HCT116 (cell line): Measurements from ENCODE around the gene ANKRD55. TPM values are rescaled to one million over a fixed set of nuclear protein-coding genes. Genes with fewer than 3 reads are reported as not detected.

ENCODE experiments used
- ATAC-seq: fragments of 200-7000 bp; cut with Tn5 transposase; 2 replicates; pipeline ENCODE4 v1.9.1; 2020; ENCODE audit warnings: mild to moderate bottlenecking, moderate library complexity
- BruUV-seq: library from RNA; stranded (reverse); fragments of 400-500 nt; replicated peaks from 2 replicates; lab custom pipeline; 2021; lab: Mats Ljungman, UMichigan
- CTCF ChIA-PET: fragments of 300-600 bp; sonication (Branson Sonifier 250); formaldehyde crosslinking; loops from one replicate; lab custom pipeline; 2021; ENCODE audit warnings: antibody characterized with exemption; lab: Charles Lee
- POLR2A ChIA-PET: fragments of 300-600, 350-600 bp; sonication (Branson Sonifier 250); formaldehyde crosslinking; loops from one replicate; lab custom pipeline; 2021; ENCODE audit warnings: antibody characterized with exemption; lab: Charles Lee
- RAD21 ChIA-PET, 2 experiments: fragments of 300-600 bp; sonication (Branson Sonifier 250); formaldehyde crosslinking; loops; one replicate each; lab custom pipeline; 2023; ENCODE audit warnings: low total read pairs in 2 of 2; ENCODE audit not compliant: uncharacterized antibody in 2 of 2, unreplicated experiment in 2 of 2, low non-redundant PET in 1 of 2; lab: Charles Lee
- DNase-seq: peaks from one replicate; pipeline ENCODE4 v3.0.0-alpha.2; 2010; ENCODE audit warnings: low read depth, low spot score
- H2AFZ ChIP-seq: fragments of 200-600 bp; shearing (Covaris generic), sonication (generic); 2 replicates; pipeline ENCODE4 v1.6.1; 2017; ENCODE audit warnings: low read depth, mixed run types, mixed read lengths, antibody characterized with exemption, low read length; ENCODE audit not compliant: poor library complexity, severe bottlenecking
- H3K27ac ChIP-seq: 2 replicates; pipeline ENCODE4 v1.5.1; 2012; ENCODE audit warnings: low read depth, low read length
- H3K27me3 ChIP-seq: fragments of 200-600 bp; sonication (generic); 2 replicates; pipeline ENCODE4 v1.6.1; 2016; ENCODE audit warnings: mixed run types, low read length, mixed read lengths; ENCODE audit not compliant: insufficient read depth
- H3K36me3 ChIP-seq, 2 experiments: fragments of 200-500 bp in 1 of 2; fragments of 200-600 bp in 1 of 2; sonication (Bioruptor generic) in 1 of 2; sonication (generic) in 1 of 2; 2 replicates each; pipeline versions ENCODE4 v1.5.1 to v1.6.1; 2014 to 2016; ENCODE audit warnings: low read length in 2 of 2, inconsistent platforms in 1 of 2, mixed read lengths in 1 of 2, mixed run types in 1 of 2; ENCODE audit not compliant: insufficient read depth in 2 of 2, control insufficient read depth in 1 of 2
- H3K4me1 ChIP-seq, 2 experiments: fragments of 200-600 bp in 1 of 2; sonication (generic) in 1 of 2; 2 replicates each; pipeline versions ENCODE4 v1.5.1 to v1.6.1; 2012 to 2017; ENCODE audit warnings: low read length in 2 of 2, inconsistent platforms in 1 of 2, mild to moderate bottlenecking in 1 of 2, mixed read lengths in 1 of 2, mixed run types in 1 of 2, moderate library complexity in 1 of 2; ENCODE audit not compliant: insufficient read depth in 2 of 2, control insufficient read depth in 1 of 2
- H3K4me2 ChIP-seq: fragments of 200-600 bp; sonication (generic); 2 replicates; pipeline ENCODE4 v1.6.1; 2017; ENCODE audit warnings: mixed run types, low read length, mixed read lengths
- H3K4me3 ChIP-seq, 2 experiments: fragments of 200-600 bp in 1 of 2; sonication (generic) in 1 of 2; replicated peaks in 1 of 2; 2 replicates each; pipeline ENCODE4 v1.5.1; 2011 to 2016; ENCODE audit warnings: low read length in 2 of 2, control low read depth in 1 of 2, low read depth in 1 of 2, mild to moderate bottlenecking in 1 of 2, mixed read lengths in 1 of 2, mixed run types in 1 of 2
- H3K79me2 ChIP-seq: fragments of 200-600 bp; sonication (generic); 2 replicates; pipeline ENCODE4 v1.6.1; 2017; ENCODE audit warnings: mild to moderate bottlenecking, mixed run types, low read length, moderate library complexity, mixed read lengths; ENCODE audit not compliant: insufficient read depth
- H3K9ac ChIP-seq: fragments of 200-600 bp; sonication (generic); 2 replicates; pipeline ENCODE4 v1.6.1; 2016; ENCODE audit warnings: low read length, mixed read lengths
- H3K9me2 ChIP-seq: fragments of 200-600 bp; sonication (generic), shearing (Covaris generic); 2 replicates; pipeline ENCODE4 v1.6.1; 2017; ENCODE audit warnings: mixed run types, mild to moderate bottlenecking, moderate library complexity; ENCODE audit not compliant: insufficient read depth
- H3K9me3 ChIP-seq, 2 experiments: fragments of 200-500 bp in 1 of 2; fragments of 200-600 bp in 1 of 2; sonication (Bioruptor generic) in 1 of 2; sonication (generic) in 1 of 2; 2 replicates each; pipeline ENCODE4 v1.6.1; 2014 to 2017; ENCODE audit warnings: low read length in 2 of 2, mixed read lengths in 2 of 2, inconsistent platforms in 1 of 2, low read depth in 1 of 2, mild to moderate bottlenecking in 1 of 2, mixed run types in 1 of 2, moderate library complexity in 1 of 2; ENCODE audit not compliant: control insufficient read depth in 1 of 2, insufficient read depth in 1 of 2
- H4K20me1 ChIP-seq: fragments of 200-600 bp; sonication (generic), shearing (Covaris generic); 2 replicates; pipeline ENCODE4 v1.6.1; 2017; ENCODE audit warnings: mixed run types, mild to moderate bottlenecking, moderate library complexity; ENCODE audit not compliant: insufficient read depth
- CBX3 ChIP-seq: IDR thresholded peaks from 2 replicates; pipeline ENCODE4 v1.6.1; 2012; ENCODE audit warnings: low read depth
- CEBPB ChIP-seq: IDR thresholded peaks from 2 replicates; pipeline ENCODE4 v1.6.1; 2012; ENCODE audit warnings: low read depth
- CTCF ChIP-seq, 3 experiments: fragments of 200-600 bp in 1 of 3; sonication (generic) in 1 of 3; IDR thresholded peaks in 2 of 3; conservative IDR thresholded peaks in 1 of 3; 2 replicates each; pipeline ENCODE4 v1.5.1; 2012 to 2017; ENCODE audit warnings: low read depth in 2 of 3, low read length in 2 of 3, antibody characterized with exemption in 1 of 3, borderline replicate concordance in 1 of 3, control low read depth in 1 of 3, mild to moderate bottlenecking in 1 of 3, mixed read lengths in 1 of 3, mixed run types in 1 of 3, moderate library complexity in 1 of 3; ENCODE audit not compliant: insufficient read depth in 1 of 3
- EZH2 ChIP-seq: fragments of 200-600 bp; sonication (generic); IDR thresholded peaks from 2 replicates; pipeline ENCODE4 v1.6.1; 2017; ENCODE audit warnings: antibody characterized with exemption, mixed run types
- FOSL1 ChIP-seq: IDR thresholded peaks from 2 replicates; pipeline ENCODE4 v1.6.1; 2012; ENCODE audit warnings: low read depth
- JUND ChIP-seq: IDR thresholded peaks from 2 replicates; pipeline ENCODE4 v1.6.1; 2012
- POLR2A ChIP-seq: IDR thresholded peaks from 2 replicates; pipeline ENCODE4 v1.7.0; 2011; ENCODE audit warnings: borderline replicate concordance; ENCODE audit not compliant: insufficient read depth, insufficient read length; ENCODE audit errors: extremely low read depth
- RAD21 ChIP-seq: IDR thresholded peaks from 2 replicates; pipeline ENCODE4 v1.6.1; 2012; ENCODE audit warnings: low read depth, mild to moderate bottlenecking
- SIN3A ChIP-seq: IDR thresholded peaks from 2 replicates; pipeline ENCODE4 v1.6.1; 2012; ENCODE audit warnings: low read depth
- SRF ChIP-seq: IDR thresholded peaks from 2 replicates; pipeline ENCODE4 v1.6.1; 2012; ENCODE audit warnings: low read depth
- TCF7L2 ChIP-seq: IDR thresholded peaks from 2 replicates; pipeline ENCODE4 v1.7.0; 2011; ENCODE audit warnings: borderline replicate concordance, inconsistent platforms; ENCODE audit not compliant: insufficient read depth, insufficient read length; ENCODE audit errors: extremely low read depth
- ZFX ChIP-seq: fragments of 450-650 bp; IDR thresholded peaks from 2 replicates; pipeline ENCODE4 v1.6.1; 2017
- intact Hi-C: fragments of 100-400 bp; cut with micrococcal nuclease; formaldehyde crosslinking; loops from 2 replicates; pipeline ENCODE4 v1.10.0; 2022
- total RNA-seq: library from RNA; stranded (reverse); gene quantifications from one replicate; pipeline ENCODE4 v1.2.1, GENCODE V29; 2021; ENCODE audit not compliant: unreplicated experiment
- TF ChIP-seq, protein P1 (sequence below): IDR thresholded peaks from 2 replicates; pipeline ENCODE4 v1.6.1; 2011; ENCODE audit warnings: mild to moderate bottlenecking, low read length, moderate library complexity; ENCODE audit not compliant: insufficient replicate concordance; ENCODE audit errors: extremely low read depth
- TF ChIP-seq, protein P2 (sequence below): IDR thresholded peaks from 2 replicates; pipeline ENCODE4 v1.6.1; 2012

Gene ANKRD55
- total RNA-seq, 1 experiment from 2014 or later: not detected

DNA sequence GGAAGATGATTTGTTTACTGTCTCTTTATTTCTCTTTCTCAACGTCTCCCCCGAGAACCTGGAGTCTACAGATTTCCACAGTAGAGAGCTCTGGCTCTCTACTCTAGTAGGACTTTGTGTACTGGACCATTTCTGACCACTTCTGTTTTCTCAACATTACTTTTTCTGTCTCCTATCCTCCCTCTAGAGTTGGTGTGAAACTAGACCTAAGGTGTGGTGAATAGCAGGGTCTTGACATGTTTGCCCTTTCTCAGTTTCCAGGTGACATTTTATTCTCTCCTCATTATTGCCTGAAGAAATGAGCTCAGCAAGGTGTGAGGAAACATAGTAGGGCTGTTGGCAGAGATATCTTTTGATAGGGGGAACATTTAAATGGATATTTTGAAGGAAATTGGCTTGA, 176.3 kb downstream of the ANKRD55 start:
- ChIA-PET RAD21 (no interaction called here), POLR2A (no interaction called here), CTCF (no interaction called here)
- H3K4me2 ChIP-seq: no peak overlapping the region
- H3K4me1 ChIP-seq: peaks cover 19 to 23% of the 10 kb centered on the region in 2 experiments
- no peaks in the 10 kb centered on the region; a peak in 1 of 4 replicates for H3K9me3 ChIP-seq
- no peaks in the 10 kb centered on the region for H3K27me3 ChIP-seq
- H3K4me3 ChIP-seq: no peak overlapping the region
- no peaks in the 10 kb centered on the region for H3K79me2 ChIP-seq
- no peak overlapping the region for H2AFZ ChIP-seq
- ATAC-seq (no peak), DNase-seq (no peak)
- no peak overlapping the region for H3K27ac ChIP-seq
- H3K9ac ChIP-seq: no peak overlapping the region
- no TSS peak for BruUV-seq
- TF ChIP-seq CEBPB (no peak), TCF7L2 (no peak), FOSL1 (no peak)
- H4K20me1 ChIP-seq: no peaks in the 10 kb centered on the region
- H3K9me2 ChIP-seq: no peaks in the 10 kb centered on the region
- intact Hi-C loops: no loop called here
- H3K36me3 ChIP-seq: no peaks in the 10 kb centered on the region

- no TSS peak for BruUV-seq
- intact Hi-C loops: no loop called here
- Histone ChIP-seq H3K27me3 (no peaks in the 10 kb centered on the region), H3K27ac (no peak overlapping the region), H3K4me3 (no peak overlapping the region), H4K20me1 (no peaks in the 10 kb centered on the region), H2AFZ (no peak overlapping the region), H3K9ac (no peak overlapping the region), H3K79me2 (no peaks in the 10 kb centered on the region), H3K9me2 (no peaks in the 10 kb centered on the region), H3K4me1 (peaks cover 19 to 23% of the 10 kb centered on the region in 2 experiments), H3K4me2 (no peak overlapping the region), H3K9me3 (no peaks in the 10 kb centered on the region; a peak in 1 of 4 replicates), H3K36me3 (no peaks in the 10 kb centered on the region)
- ChIA-PET CTCF (no interaction called here), POLR2A (no interaction called here), RAD21 (no interaction called here)
- ATAC-seq: no peak
- TF ChIP-seq POLR2A (no peak), SRF (no peak), TCF7L2 (no peak), RAD21 (no peak), EZH2 (no peak), CBX3 (no peak), SIN3A (no peak), CEBPB (no peak), CTCF (IDR thresholded peaks at IDR 0.05 in 2 of 3, conservative IDR thresholded peaks at IDR 0.05 in 1 of 3; ENCODE audit: borderline replicate concordance in 1 of 3, insufficient read depth in 1 of 3, low read depth in 2 of 3, low read length in 2 of 3) (no peak), JUND (no peak), ZFX (no peak)
- TF ChIP-seq, protein P1, sequence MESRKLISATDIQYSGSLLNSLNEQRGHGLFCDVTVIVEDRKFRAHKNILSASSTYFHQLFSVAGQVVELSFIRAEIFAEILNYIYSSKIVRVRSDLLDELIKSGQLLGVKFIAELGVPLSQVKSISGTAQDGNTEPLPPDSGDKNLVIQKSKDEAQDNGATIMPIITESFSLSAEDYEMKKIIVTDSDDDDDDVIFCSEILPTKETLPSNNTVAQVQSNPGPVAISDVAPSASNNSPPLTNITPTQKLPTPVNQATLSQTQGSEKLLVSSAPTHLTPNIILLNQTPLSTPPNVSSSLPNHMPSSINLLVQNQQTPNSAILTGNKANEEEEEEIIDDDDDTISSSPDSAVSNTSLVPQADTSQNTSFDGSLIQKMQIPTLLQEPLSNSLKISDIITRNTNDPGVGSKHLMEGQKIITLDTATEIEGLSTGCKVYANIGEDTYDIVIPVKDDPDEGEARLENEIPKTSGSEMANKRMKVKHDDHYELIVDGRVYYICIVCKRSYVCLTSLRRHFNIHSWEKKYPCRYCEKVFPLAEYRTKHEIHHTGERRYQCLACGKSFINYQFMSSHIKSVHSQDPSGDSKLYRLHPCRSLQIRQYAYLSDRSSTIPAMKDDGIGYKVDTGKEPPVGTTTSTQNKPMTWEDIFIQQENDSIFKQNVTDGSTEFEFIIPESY: no peak
- TF ChIP-seq, protein P2, sequence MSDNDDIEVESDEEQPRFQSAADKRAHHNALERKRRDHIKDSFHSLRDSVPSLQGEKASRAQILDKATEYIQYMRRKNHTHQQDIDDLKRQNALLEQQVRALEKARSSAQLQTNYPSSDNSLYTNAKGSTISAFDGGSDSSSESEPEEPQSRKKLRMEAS: no peak
- DNase-seq: no peak
These were observed 177.3 kb downstream of the ANKRD55 start for GRCh38 chr5:56055859-56056258.
